ENCODE results near the gene RGS5.

The RGS5 gene

DNA sequence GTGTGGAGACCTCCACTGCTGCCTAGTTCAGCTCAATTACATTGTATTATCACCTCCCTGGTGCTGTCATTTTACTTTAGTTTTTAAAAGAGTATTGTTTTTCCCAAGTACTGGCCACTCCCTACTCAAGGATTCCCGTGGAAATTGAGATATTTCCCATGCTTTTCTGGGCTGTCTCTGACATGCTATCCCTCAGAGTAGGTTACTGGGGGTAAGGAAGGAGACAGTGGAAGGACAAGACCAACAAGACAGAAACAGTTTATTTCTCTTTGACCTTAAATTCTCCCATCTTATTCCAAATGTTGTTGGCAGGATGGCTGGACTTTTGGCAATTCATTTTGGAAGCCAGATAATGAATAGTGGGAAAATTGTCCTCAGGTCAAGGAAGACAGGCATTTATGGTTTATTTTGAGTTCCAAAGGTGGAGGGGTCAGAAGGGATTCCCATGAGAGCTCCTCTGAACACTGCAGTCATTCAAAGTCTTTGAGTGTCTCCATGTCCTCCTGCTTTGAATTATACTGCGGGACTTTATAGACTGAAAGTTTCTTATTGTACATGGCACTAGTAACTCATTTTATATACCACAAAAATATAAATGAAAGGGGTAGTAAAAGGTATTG is 20.3 kb downstream of the RGS5 start:
- DNase-seq (ENCODE audit: low spot score) = no peak

DNA sequence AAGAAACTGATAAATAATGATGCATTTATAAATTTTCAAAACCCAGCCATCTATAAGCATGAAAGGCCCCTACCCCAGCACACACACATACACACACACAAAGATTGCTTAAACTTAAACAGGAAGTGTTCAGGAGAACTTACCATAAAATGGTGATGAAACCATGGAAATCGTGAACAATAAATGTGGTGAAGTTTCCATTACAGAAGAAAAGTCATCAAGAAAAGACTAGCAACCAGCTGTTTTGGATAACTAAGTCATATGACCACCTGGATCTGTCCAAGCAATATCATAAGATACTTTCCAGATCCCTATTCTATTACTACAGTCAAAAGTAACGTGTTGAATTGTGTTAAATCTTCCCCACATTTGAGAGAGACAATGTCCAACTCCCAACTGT is 24.1 kb downstream of the RGS5 start:
- no peak for DNase-seq (ENCODE audit: low spot score)

DNA sequence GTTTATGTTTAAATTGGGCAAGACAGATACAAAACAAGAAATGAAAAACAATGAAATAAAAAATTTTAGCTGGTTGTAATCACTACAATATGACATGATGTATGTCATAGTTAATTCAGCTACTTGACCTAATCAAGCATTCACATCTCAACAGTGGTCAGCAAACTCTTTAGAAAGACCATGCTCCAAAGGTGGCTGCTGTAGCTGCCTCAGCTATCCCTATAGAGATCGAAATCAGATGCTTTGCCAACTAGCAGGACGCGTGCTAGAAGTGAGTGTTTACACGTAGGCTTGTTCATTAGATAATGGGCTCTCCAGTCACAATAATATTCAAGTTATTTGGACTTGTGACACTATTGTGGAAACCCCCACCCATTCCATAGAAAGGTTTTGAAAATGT is 25.9 kb downstream of the RGS5 start:
- no peak for DNase-seq (ENCODE audit: low spot score)

DNA sequence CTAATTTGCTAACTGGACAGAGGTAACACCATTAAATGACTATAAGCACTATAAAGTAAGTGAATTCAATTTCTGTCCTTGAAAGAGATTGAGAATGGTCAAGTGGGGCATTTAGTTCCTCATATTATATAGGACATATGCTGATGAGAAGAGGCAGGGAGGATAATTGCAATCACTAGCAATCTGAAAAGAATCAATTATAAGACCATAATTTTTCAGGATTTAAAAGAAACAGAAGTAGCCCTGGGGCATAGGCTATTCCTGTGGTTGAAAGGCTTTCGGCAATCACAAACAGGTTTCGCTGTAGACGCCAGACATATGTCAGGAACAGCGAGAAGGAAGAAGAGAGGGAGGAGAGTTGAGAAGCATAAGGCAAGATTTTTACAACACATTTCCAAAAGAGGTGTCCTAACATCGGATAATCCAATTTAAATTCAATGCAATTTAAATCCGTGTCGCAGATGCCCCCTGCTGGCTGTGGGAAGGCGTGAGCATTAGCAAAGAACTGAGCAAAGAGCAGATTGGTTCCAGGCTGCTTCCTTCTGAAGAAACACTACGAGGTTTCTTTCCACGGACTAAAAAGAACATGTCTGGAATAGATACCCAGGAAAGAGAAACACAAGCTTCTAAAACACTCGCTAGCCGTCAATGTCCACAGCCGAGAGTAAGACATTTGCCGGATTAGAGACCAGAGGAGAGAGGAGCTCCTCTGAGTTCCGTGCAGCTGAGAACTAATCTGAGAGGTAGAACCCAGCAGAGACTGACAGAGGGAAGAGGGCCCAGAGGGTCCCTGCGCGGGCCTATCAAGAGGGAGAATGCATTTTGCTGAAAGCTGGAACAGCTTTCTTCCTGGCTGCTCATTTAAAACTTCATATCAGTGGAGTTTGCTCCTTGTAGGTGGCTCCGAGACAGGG is 27.9 kb downstream of the RGS5 start:
- DNase-seq (ENCODE audit: low spot score) = peak; percentile 54

DNA sequence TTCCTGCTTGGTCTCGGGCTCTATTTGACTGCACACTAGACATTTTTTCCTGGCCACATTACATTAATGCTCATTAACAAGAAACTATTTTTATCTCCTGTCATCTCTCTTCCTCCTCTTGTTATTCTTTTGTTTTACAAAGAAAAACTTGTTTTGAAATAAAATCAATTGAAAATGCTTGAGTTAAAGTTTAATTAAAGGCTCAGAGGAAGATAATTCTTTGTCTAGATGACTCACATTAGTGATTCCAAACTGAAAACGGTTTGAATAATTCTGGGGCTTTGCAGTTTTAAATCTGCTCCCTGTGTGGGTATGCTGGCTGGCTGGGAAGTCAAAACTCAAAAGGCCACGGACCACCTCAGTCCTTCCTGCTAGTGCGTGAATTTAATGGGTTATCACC is 29.6 kb downstream of the RGS5 start:
- no peak for DNase-seq (ENCODE audit: low spot score)

DNA sequence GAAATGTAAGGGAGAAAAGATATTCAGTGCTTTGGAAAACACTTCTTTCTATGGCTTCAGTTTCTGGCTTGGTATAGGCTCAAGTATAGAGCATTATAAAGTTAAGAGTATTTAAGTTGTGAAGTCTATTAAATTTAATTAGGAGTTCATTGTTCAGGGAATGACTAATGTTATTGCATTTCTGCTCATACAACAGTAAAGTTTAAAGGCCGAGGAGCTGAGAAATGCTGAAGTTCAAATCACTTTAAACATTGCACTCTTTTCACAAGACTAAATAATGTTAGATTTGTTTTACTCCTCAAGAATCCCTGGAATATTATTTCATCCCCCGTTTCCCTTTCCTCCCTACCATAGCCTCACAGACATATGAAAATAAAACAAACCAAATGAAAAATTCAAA is 30.1 kb downstream of the RGS5 start:
- DNase-seq (ENCODE audit: low spot score) = no peak

DNA sequence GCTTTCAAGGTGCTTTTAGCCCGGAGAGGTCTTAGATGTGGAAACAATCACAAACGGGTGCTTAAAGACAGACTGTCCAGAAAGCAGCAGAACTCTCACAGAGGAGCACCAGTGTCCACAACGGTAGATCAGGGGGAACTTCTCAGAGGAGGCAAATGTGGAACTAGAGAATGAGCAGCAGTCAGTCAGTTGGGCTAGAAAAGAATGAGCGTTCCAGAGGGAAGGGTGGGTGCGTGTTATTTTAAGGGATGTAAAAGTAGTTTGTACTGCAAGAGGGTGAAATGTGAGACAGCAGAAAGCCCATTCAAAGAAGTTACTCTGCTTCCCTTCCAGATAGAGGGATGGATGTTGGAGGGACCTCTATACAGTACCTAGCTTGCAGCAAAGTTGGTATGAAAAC is 30.9 kb downstream of the RGS5 start:
- no peak for DNase-seq (ENCODE audit: low spot score)

DNA sequence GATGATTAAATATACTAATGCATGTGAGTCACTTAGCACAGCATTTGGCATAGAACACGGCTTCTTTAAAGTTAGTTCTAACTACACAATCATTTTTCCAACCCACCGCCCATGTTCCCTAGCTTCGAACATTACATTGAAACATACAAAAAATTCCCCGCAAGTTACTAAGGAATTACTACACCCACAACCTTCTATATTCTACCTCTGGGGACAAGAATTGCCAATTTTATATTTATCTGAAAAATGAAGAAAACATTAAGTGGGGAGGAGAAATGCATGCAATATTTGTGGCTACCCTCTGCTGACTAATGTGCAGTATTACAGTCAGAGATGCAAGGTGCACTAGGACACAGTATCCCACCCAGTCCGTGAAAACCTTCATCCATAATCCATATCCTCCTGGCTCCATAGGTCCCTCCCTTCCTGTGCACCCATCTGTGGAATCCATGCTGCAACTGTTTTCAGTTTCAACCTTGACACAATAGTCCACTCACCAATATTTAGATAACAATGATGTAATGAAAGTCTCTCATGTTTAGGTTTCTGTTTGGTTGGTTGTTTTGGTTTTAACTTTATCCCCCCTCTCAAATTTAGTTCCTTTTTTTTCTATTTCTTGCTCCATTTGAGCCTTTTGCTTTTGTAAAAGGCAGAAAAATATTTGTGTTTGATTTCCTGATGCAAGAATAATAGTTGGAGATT is 31.6 kb downstream of the RGS5 start:
- DNase-seq (ENCODE audit: low spot score) = no peak

DNA sequence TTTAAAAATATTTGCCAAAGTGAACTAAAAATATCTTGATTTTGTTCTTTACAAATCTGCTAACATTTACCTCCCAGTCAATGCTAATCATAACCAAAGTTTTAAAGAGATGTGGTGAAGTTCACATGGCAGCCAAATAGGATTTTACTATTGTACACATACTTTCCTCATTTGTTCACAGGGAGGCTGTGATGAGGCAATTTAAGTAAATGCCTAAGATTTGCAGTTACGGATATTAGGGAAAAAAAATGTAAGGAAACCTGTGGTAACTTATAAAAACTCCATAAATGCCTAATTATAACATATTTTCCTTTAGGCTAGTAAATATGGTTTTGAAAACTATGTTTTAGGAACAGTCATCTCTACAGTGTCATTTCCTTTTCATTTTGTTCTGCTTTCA is 32.4 kb downstream of the RGS5 start:
- DNase-seq (ENCODE audit: low spot score) = no peak

DNA sequence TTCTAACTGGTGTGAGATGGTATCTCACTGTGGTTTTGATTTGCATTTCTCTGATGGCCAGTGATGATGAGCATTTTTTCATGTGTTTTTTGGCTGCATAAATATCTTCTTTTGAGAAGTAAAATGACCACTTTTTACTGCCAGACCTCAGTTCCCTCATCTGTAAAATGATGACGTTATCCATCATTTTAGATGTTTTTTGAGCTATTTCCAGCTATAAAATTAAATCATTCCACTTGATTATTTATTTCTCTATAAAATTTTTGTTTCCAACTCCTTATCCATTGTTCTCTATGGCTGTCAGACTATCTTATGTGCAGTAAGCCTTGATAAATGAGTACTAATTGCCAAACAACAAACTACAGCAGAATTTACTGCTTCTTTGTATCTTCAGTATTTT is 33.2 kb downstream of the RGS5 start:
- DNase-seq (ENCODE audit: low spot score) = no peak

DNA sequence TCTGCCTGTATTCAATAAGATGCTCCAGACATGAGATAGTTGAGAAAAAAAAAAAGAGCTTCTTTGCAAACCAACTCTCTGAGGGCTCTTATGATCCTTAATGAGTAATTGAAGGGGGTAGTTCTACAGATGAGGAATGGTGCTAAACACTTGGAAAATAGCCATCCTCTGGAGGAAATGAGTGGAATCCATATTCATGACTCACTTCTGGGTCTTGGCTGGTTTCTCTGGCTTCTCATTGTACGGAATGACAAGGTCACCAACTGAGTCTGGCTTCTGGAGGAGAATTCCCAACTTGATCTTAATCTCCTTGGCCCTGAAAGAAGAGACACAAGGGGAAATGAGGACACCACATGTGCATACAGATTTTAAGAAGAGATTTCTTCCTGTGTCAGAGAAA is 34.7 kb downstream of the RGS5 start:
- no peak for DNase-seq (ENCODE audit: low spot score)

DNA sequence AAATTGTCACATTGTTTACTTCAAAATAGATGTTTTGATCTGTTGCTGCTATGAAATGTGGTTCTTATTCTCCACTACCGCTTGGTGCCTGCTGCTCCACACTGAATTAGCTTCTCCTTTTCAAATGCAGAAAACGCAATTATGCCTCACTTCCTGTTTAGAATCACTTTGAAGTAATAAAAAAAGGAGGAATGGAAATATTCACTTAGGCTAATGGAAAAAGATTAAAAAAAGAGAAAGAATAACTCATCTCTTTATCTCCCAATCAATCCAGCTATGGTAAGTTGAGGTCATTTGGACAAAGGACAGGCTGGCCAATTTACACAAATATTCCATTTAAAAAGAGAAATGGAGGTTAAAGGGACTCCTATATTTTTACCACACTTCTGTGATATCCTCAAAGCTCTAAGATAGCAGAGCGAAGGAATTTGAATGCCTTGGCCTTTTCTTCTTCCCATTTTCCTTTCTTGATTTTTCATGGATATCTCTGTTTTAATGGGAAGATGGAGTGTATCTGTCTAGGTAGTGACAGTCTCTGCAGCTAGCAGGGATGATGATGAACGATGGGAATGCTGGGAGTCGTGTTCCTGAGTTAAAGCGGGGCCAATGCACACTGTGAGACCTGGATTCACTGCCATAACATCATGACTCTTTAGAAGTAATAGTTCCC is 35.7 kb downstream of the RGS5 start:
- DNase-seq (ENCODE audit: low spot score) = no peak

DNA sequence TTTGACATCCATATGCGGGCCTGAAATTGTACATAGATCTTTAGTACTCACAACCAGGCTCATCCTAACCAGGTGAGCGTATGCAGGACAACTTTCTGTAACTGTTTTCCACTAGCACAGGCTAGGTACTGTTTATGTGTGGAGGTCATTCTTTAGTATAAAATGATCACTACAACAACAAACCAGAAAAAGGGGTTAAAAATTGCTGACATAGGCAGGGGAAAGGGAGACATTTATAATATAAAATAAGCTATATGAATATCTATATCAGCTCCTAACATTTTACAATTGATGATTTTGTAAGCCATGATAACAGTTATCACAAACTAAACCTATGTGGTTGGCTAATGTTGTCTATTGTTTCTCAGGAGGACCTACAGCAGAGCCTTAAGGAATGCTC is 37.6 kb downstream of the RGS5 start:
- no peak for DNase-seq (ENCODE audit: low spot score)

DNA sequence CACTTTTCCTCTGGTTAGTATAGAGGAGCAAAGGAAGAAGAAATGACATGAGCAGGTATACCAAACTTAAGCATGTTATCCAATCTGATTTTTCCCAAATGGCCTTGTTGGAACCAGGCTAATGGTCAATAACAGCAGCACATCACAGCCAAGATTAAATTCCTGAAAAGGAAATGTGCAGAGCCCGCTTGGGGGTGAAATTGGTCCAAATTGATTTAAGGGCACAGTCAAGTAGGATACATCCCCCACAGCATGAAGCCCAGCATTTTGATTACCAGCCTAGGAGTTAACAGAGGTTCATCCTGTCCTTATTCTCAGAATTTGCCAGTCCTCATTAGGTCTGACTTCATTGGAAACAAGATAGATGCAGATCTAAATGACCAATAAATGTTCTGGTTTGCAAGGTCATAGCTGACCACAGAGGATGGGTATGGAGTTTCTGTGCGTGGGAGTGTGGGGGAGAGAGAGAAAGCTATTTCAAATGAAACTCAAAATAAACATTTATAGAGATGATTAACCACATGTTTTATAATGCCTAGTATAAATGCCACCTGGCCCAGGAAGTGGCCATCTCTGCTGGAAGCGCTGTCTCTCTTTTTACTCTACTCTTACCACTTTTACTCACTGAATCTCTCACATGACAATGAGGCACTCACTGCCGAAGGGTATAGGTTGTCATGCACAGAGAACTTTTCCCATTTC is 38.7 kb downstream of the RGS5 start:
- no peak for DNase-seq (ENCODE audit: low spot score)

DNA sequence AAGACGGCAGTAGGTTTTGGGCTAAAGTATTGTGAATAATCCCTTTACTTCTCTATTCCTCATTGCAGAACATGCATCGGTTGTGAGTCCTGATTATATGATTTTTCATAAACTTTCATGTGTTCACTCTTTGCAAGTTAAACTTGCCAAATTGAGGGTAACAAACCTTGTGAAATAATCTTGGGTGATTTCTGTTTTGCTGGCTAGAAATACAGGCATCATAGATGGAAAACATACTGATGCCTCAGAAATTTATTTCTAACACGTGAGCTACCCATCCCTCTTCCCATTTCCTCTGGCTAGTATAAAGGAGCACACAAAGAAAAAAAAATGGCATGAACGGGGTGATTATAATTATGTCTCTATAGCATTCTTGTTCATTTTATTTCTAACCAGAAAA is 39.6 kb downstream of the RGS5 start:
- no peak for DNase-seq (ENCODE audit: low spot score)

DNA sequence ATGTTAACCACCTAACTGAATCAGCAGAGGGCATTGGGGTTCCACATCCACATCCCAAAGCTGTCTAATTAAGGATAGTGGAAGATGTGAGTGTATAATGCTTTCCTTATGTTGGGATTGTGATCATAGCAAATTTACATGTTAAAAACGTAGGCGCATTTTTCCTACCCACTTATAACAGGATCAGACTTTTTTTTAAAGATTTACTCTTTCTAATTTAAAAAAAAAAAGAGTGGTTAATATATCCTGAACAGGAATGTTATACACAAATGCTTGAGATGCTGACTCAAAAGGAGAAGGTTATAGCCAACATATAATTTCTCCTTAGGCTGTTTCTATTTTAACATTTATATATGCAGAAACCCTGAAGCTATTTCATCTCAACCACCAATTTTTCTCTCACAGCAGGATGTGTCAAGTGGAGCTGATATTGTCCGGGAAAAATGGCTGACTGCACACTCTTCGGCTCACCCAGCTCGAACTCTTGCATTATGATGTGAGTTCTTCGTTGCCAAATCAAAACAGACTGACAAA is 40.3 kb downstream of the RGS5 start:
- DNase-seq (ENCODE audit: low spot score) = no peak

DNA sequence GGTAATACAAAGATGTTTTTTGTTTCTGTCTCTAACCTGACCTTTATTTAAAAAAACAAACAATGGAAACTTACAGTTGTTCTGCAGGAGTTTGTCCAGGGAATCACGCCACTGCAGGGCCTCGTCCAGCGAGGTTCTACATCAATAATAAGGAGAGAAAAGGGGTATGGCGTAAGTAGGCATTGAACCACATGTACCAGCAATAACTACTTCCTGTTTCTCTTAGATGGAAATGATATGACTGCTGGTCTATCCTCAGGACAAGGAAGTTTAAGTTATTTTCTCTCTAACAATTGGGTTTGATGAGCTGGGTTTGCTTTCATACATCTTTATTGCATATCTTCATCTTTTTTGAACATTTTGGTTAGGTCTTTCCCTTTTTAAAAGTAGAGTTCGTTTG is 40.9 kb downstream of the RGS5 start:
- no peak for DNase-seq (ENCODE audit: low spot score)

DNA sequence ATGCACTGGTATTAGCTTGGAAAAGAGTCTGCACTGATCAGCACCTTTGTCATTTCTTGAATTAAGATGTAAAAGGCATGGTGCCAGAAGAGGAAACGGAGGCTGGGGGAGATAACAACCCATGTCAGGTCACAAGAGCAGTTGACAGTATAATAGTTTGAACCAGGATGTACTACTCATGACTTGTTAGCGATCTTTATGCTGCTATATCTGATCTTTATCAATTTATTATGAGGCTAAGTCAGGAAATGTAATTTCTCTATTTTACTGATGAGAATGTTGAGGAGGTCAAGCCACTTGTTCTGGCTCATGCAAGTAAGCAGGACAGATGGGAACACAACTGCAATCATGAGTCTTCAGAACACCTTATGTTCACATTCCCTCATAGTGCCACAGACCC is 41.4 kb downstream of the RGS5 start:
- no peak for DNase-seq (ENCODE audit: low spot score)

DNA sequence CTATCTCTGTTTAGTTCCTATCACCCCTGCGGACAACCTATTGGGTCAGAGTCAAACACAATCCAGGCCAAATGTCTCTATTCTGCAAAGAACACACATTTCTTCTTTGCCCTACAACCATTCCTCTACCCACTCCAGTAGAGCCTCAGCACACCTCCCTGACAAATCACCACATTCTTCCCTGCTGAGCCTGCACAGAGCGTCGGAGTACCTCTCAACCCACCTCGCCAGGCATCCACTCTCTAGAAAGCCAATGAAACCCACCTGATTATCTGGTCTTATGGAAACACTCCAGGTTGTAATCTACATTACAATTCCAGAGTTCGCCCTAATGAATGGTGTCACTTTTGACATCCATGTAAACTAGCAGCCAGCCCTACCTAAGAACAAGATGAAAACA is 47.1 kb downstream of the RGS5 start:
- DNase-seq (ENCODE audit: low spot score) = no peak

DNA sequence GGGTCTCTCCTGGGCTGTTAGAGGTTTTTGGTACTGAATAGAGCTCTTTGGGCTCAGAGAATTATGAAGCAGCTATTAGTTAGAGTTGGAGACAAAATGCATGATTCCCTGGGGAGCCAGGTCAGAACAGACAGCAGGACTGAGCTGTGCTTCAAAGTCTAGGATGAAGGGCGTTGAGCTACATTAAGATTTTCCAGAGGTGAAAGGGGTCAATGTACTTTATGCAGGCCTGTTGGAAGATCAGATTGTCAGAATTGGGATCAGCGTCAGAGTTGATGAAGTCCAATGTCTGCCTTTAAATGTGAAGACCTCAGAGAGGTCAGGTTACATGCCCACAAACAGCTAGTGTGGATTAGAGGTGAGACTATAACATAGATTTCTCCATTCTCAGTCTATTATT is 53.8 kb downstream of the RGS5 start:
- DNase-seq (ENCODE audit: low spot score) = no peak

DNA sequence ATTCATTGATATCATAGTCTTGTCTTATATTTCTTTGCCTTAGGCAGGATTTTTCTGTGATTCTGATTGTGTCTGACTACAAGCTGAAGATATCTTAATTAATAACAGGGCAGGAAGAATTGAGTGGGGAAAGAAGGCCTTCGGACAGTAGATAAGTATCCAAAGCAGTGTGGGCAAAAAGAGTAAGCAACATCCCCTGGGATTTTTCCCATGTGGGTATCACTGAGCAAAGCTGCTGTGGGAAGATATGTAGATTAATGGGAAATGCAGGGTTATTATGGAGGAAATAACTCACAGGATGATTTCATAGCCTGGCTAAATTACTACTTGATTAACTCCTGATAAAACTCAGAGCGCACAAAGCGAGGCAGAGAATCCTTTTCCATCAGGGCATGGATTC is 55.7 kb downstream of the RGS5 start:
- no peak for DNase-seq (ENCODE audit: low spot score)

DNA sequence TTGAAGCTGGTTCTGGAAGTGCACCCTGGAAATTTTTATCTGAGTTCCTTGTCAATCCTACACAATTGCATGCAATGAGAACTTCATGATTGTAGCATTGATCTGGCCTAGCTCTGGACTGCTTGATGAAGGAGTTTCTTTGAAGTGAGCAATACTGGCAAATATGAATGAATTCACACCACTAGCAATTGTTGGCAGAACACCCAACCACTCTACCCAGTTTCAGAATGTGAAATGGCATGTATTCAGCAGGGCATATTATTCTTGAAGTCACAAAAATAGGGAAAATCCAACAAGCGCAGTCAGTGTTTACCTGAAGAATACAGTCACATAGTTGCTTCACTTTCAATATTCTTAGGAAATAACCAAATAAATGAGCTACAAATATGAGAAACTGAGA is 57.3 kb downstream of the RGS5 start:
- DNase-seq (ENCODE audit: low spot score) = no peak

All from activated CD4-positive, alpha-beta T cell treated with anti-CD3 and anti-CD28 coated beads, Interleukin-2, Interleukin-4, amounts not matched to agents 100 ng/mL and 50 ng/mL, durations not matched to agents 16 hours and 8 hours (primary cell).